ENCODE data around the gene SPTBN4. TPM values are rescaled to one million over a fixed set of nuclear protein-coding genes. Genes with fewer than 3 reads are reported as not detected.

The SPTBN4 gene
- total RNA-seq, 2 donors from 2014 or later = not detected

DNA sequence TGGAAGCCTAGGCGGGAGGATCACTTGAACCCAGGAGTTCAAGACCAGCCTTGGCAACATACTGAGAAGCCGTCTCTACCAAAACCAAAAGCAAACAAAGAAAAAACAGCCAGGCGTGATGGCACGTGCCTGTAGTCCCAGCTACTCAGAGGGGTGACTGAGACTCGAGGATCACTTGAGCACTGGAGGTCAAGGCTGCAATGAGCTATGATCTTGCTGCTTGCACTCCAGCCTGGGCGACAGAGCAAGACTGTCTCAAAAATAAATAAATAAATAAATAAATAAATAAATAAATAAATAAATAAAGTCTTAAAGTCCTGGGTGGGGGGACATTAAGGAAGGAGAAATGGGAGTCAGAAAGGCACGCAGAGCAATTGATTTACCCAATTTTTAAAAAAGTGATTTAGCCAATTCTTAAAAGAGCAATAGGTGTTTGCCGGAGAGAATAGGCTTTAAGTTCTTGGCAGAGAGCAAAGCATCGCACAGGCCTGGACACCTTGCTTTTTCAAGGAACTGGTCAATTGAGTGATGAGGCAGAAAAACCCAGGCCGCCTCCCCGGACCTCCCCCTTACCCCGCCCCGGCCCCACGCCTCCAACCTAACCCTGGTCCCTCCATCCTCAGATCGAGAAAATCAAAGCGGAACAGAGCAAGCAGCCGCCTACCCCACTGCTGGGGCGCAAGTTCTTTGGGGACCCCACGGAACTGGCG is 100.4 kb downstream of the SPTBN4 start:
- DNase-seq (ENCODE audit: low spot score) (no peak), ATAC-seq (no peak)
- H3K27me3 Mint-ChIP-seq = peaks cover 14 to 16% of the 10 kb centered on the region in 2 donors
- no peaks in the 10 kb centered on the region for H3K9me3 Mint-ChIP-seq
- H3K4me1 Mint-ChIP-seq (ENCODE audit: low read depth in 2 of 2) = peaks cover 12 to 15% of the 10 kb centered on the region in 2 donors
- no peak overlapping the region for H3K4me3 Mint-ChIP-seq
- H3K36me3 Mint-ChIP-seq = no peaks in the 10 kb centered on the region
- H3K27ac Mint-ChIP-seq = no peak overlapping the region

DNA sequence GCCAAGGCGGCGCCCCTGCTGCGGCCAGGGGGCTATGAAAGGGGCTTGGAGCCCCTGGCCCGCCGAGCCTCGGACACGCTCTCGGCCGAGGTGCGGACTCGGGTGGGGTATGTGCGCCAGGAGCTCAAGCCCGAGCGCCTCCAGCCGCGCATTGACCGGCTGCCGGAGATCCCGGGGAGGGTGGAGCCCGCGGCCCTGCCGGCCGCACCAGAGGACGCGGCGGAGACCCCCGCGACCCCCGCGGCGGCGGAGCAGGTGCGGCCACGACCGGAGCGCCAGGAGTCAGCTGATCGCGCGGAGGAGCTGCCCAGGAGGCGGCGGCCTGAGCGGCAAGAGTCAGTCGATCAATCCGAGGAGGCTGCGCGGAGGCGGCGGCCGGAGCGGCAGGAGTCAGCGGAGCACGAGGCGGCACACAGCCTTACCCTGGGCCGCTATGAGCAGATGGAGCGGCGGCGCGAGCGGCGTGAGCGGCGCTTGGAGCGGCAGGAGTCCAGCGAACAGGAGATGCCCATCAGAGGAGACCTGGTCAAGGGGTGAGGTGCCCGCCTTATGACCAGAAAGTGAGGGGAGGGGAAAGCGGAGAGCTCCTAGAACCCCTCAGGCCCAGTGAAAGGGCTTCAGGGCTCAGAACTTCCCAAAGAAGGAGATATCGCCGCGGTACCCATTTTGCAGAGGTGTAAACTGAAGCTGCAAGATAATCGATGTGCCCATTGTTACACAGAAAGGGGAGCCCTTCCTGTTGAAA is 101.1 kb downstream of the SPTBN4 start:
- H3K4me1 Mint-ChIP-seq (ENCODE audit: low read depth in 2 of 2) = peaks cover 12 to 15% of the 10 kb centered on the region in 2 donors
- H3K27ac Mint-ChIP-seq = no peak overlapping the region
- DNase-seq (ENCODE audit: low spot score) (no peak), ATAC-seq (no peak)
- H3K36me3 Mint-ChIP-seq = no peaks in the 10 kb centered on the region
- no peaks in the 10 kb centered on the region for H3K9me3 Mint-ChIP-seq
- H3K27me3 Mint-ChIP-seq = peaks cover 14 to 16% of the 10 kb centered on the region in 2 donors
- H3K4me3 Mint-ChIP-seq = no peak overlapping the region

DNA sequence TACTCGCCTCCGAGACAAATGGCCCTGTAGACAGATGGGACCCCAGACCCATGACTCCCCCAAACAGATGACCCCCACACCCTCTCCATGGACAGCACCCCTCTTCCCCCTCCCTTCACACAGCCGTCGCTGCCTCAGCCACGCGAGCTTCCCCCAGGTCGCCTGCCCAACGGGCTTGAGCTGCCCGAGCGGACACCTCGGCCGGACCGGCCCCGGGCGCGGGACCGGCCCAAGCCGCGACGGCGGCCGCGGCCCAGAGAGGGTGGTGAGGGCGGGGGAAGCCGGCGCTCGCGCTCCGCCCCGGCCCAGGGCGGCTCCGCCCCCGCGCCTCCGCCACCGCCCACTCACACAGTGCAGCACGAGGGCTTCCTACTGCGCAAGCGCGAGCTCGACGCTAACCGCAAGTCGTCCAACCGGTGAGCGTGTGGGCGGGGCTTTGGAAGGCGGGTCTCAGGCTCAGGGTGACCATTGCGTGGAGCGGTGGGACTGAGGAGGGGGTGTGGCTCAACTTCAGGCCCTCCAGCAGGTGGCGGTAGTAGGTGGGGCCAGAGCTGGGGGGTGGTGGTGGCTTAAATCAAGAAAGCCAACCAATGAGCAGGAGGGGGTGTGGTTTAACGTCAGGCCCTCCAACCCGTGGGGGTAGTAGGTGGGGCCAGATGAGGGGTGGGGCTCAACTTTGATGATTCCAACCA is 103.7 kb downstream of the SPTBN4 start:
- peaks cover 12 to 17% of the 10 kb centered on the region in 2 donors for H3K4me1 Mint-ChIP-seq (ENCODE audit: low read depth in 2 of 2)
- DNase-seq (ENCODE audit: low spot score) = peak; percentile 98
- H3K27me3 Mint-ChIP-seq = peaks cover 8 to 10% of the 10 kb centered on the region in 2 donors
- peak overlapping the region; percentile 62 for H3K4me3 Mint-ChIP-seq
- H3K36me3 Mint-ChIP-seq = no peaks in the 10 kb centered on the region
- peak; percentile 96 for ATAC-seq
- H3K27ac Mint-ChIP-seq = peak overlapping the region; percentile 7 to 10
- H3K9me3 Mint-ChIP-seq = no peaks in the 10 kb centered on the region

DNA sequence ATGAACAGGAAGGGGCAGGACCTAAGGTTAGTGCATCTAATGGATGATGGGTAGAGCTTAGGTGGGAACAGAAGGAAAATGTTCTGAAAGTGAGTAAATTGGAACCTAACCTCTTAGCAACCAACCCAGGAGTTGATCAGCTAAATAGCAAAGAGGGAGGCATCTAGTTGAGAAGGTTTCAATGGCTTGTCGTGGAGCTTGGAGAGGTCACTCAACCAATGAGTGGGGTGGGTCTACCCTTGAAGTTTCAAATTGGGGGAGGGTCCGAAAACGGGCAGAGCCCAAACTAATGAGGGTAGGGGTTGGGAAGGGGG is 104.2 kb downstream of the SPTBN4 start:
- Mint-ChIP-seq H3K27ac (peak overlapping the region; percentile 7 to 10), H3K4me3 (peak overlapping the region; percentile 52), H3K4me1 (ENCODE audit: low read depth in 2 of 2) (peaks cover 12 to 19% of the 10 kb centered on the region in 2 donors), H3K9me3 (no peaks in the 10 kb centered on the region), H3K27me3 (peaks cover 8 to 10% of the 10 kb centered on the region in 2 donors), H3K36me3 (no peaks in the 10 kb centered on the region)
- DNase-seq (ENCODE audit: low spot score) (no peak), ATAC-seq (no peak)

DNA sequence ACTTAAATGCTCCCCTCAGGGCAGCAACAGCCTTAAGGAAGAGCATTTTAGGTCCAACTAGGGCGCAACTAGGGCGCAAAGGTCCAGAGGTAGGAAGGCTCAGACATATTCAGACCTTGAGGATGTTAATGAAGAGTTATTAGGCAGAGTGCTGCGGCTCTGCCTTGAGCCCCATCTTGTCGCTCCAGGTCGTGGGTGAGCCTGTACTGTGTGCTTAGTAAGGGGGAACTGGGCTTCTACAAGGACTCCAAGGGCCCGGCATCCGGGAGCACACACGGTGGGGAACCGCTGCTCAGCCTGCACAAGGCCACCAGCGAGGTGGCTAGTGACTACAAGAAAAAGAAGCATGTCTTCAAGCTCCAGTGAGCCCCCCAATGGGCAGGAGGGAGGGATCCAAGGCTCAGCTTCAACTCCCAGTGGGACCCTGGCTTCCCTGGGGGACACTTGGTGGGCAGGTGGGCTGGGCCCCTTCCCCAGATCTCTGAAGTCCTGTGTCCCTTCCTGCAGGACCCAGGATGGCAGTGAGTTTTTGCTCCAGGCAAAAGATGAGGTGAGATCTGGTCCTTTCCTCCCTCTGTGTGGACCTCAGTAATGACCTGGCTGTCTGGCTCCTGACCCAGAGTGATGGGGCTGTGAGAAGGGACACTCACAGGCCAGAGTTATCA is 105.2 kb downstream of the SPTBN4 start:
- H3K9me3 Mint-ChIP-seq = no peaks in the 10 kb centered on the region
- ATAC-seq (no peak), DNase-seq (ENCODE audit: low spot score) (no peak)
- peak overlapping the region; percentile 10 to 15 for H3K27ac Mint-ChIP-seq
- H3K4me1 Mint-ChIP-seq (ENCODE audit: low read depth in 2 of 2) = peaks cover 12 to 18% of the 10 kb centered on the region in 2 donors
- peaks cover 7 to 8% of the 10 kb centered on the region in 2 donors for H3K27me3 Mint-ChIP-seq
- H3K36me3 Mint-ChIP-seq = no peaks in the 10 kb centered on the region
- H3K4me3 Mint-ChIP-seq = no peak overlapping the region

DNA sequence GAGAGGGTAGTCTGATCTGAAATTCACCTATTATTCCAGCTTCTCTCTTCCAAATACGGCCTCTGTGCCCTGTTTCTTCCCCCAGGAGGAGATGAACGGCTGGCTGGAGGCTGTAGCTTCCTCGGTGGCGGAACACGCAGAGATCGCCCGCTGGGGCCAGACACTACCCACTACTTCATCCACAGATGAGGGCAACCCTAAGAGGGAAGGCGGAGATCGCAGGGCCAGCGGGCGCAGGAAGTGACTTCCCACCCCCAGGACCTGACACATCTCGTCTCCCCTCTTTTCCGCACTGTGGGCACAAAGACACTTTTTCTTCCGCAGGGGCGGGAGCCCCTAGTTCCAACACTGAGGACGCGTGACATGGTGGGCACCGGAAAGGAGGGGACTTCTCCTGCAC is 108.5 kb downstream of the SPTBN4 start:
- ATAC-seq = no peak
- H3K9me3 Mint-ChIP-seq = no peaks in the 10 kb centered on the region
- H3K36me3 Mint-ChIP-seq = peaks cover 6% of the 10 kb centered on the region

DNA sequence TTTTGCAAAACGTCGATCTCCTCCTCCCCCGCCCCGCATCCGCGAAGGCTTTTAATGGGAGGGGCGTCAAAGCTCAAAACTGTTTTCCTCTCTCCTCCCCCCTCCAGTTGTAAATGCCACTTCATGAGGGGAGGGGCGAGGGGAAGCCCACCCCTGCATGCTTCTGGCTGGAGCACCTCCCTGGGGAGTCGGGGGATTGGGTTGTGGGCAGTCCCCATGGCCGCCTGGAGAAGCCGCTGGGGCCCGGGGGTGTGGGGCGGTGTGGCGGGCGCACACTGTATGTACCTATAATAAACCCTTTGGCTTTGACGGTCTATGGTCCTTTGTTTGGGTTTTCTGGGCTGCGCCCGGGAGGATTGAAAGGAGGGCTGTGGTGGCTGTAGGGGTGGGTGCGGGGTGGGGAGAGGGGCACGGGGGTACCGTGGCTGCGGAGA is 109.4 kb downstream of the SPTBN4 start:
- H3K27me3 Mint-ChIP-seq = no peaks in the 10 kb centered on the region
- H3K9me3 Mint-ChIP-seq = no peaks in the 10 kb centered on the region
- peak; percentile 26 to 39 for ATAC-seq
- H3K4me3 Mint-ChIP-seq = peak overlapping the region; percentile 93
- no peak for DNase-seq (ENCODE audit: low spot score)
- peaks cover 11% of the 10 kb centered on the region for H3K36me3 Mint-ChIP-seq
- peak overlapping the region; percentile 65 to 89 for H3K27ac Mint-ChIP-seq
- peaks cover 13 to 19% of the 10 kb centered on the region in 2 donors for H3K4me1 Mint-ChIP-seq (ENCODE audit: low read depth in 2 of 2)

More for the DNA sequence above, 108.5 kb downstream of the SPTBN4 start:
- Mint-ChIP-seq H3K4me1 (ENCODE audit: low read depth in 2 of 2) (peaks cover 19 to 25% of the 10 kb centered on the region in 2 donors), H3K27ac (peak overlapping the region in 1 of 2 donors; percentile 65), H3K27me3 (no peaks in the 10 kb centered on the region), H3K4me3 (no peak overlapping the region)
- no peak for DNase-seq (ENCODE audit: low spot score)

DNA sequence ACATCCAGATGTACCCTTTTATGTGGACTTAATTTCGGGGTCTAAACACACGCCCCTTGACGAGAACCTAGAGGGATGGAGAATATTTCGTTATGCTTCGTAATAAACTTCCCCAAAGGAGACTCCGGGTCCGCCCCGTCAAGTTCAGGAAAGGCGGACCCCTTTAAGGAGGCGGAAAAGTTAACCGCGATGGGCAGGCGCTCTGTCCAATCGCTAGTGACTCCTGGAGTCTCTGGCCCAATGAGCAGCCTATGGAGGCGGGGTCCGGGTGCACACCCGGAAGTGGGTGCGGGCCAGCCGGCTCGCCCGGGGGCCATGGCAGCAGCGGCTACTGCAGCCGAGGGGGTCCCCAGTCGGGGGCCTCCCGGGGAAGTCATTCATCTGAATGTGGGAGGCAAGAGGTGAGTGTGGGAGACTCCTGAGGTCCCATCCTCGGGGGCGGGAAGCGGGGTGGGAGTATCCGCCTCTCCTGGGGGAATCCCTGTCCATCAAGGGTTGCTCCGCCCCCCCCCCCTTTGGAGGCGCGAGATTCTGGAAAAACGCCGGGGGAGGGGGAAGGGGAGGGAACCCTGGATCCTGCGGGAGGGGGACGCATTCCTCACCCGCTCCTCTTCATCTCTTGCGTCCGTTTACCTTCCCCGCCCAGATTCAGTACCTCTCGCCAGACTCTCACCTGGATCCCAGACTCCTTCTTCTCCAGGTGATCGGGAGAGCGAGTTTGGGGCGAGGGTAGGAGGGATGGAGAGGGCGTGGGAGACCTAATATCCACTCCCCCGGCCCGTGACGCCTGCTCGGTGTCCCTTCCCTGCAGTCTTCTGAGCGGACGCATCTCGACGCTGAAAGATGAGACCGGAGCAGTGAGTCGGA is 110.0 kb downstream of the SPTBN4 start, which contains the start of gene SHKBP1:
SHKBP1 (plus strand) TSS at position 289 of the 867 bp plus-strand sequence; CDS start at position 316, 27 bp downstream.
- DNase-seq (ENCODE audit: low spot score) (peak; percentile 96), ATAC-seq (peak; percentile 99 to 100)
- Mint-ChIP-seq H3K9me3 (no peaks in the 10 kb centered on the region), H3K36me3 (peaks cover 12% of the 10 kb centered on the region), H3K4me1 (ENCODE audit: low read depth in 2 of 2) (peaks cover 13 to 16% of the 10 kb centered on the region in 2 donors), H3K4me3 (peak within 1 kb of the TSS; percentile 93), H3K27me3 (no peaks in the 10 kb centered on the region), H3K27ac (peak within 1 kb of the TSS; percentile 65 to 89)

DNA sequence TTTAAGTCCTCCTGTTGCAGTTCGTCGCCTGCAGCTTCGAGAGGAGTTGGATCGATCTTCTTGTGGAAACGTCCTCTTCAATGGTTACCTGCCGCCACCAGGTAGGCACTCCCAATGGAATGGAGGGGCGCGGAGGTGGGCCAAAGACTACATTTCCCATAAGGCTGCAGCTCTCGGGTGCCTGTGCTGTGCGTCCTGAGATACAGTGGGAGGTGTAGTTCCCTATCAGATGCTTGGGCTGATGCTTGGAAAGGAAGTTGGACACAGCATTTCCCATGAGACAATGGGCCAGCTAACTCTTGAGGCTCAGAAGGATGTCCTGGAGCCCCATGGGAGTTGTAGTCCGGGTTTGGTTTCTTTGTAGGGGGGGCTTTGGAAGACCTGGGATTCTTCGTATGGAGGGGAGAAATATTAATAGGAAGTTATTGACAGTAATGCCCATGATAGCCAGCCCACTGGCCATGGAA is 111.7 kb downstream of the SPTBN4 start:
- ATAC-seq (no peak), DNase-seq (ENCODE audit: low spot score) (no peak)
- no peaks in the 10 kb centered on the region for H3K9me3 Mint-ChIP-seq
- peak overlapping the region; percentile 93 for H3K4me3 Mint-ChIP-seq
- peaks cover 18% of the 10 kb centered on the region for H3K36me3 Mint-ChIP-seq
- H3K4me1 Mint-ChIP-seq (ENCODE audit: low read depth in 2 of 2) = peaks cover 13 to 16% of the 10 kb centered on the region in 2 donors
- no peaks in the 10 kb centered on the region for H3K27me3 Mint-ChIP-seq
- H3K27ac Mint-ChIP-seq = peak overlapping the region; percentile 59 to 89

DNA sequence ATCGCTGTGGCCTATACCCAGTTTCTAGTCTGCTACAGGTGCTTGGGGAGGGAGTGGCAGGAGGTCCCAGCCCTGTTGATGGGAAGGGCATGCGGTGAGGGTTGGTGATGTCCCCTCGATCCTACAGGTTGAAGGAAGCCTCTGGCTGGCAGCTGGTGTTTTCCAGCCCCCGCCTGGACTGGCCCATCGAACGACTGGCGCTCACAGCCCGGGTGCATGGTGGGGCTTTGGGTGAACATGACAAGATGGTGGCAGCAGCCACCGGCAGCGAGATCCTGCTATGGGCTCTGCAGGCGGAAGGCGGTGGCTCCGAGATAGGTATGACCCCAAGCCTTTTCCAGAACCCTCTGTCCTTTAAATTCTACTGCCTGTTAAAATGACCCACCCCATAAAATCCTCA is 113.8 kb downstream of the SPTBN4 start:
- ATAC-seq (no peak), DNase-seq (ENCODE audit: low spot score) (no peak)
- no peaks in the 10 kb centered on the region for H3K27me3 Mint-ChIP-seq
- no peaks in the 10 kb centered on the region for H3K9me3 Mint-ChIP-seq
- peaks cover 15 to 16% of the 10 kb centered on the region in 2 donors for H3K4me1 Mint-ChIP-seq (ENCODE audit: low read depth in 2 of 2)
- H3K36me3 Mint-ChIP-seq = peaks cover 20% of the 10 kb centered on the region
- H3K27ac Mint-ChIP-seq = no peak overlapping the region
- H3K4me3 Mint-ChIP-seq = no peak overlapping the region

DNA sequence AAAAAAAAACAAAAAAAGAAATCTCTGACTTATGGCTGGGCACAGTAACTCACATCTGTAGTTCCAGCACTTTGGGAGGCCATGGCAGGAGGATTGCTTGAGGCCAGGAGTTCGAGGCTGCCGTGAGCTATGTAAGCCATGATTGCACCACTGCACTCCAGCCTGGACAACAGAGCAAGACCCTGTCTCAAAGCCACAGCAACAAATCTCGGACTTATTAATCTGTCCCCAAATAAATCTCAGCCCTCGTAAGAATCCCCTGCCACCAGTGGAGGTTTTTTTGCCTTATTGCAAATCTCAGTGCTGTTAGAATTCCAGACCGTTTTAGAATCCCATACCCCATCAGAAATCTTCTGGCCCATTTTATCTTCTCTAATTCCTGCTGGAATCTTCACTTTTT is 114.7 kb downstream of the SPTBN4 start:
- Mint-ChIP-seq H3K9me3 (no peaks in the 10 kb centered on the region), H3K4me3 (no peak overlapping the region), H3K4me1 (ENCODE audit: low read depth in 2 of 2) (peaks cover 20 to 25% of the 10 kb centered on the region in 2 donors), H3K36me3 (peaks cover 28% of the 10 kb centered on the region), H3K27ac (no peak overlapping the region), H3K27me3 (no peaks in the 10 kb centered on the region)
- no peak for DNase-seq (ENCODE audit: low spot score)
- no peak for ATAC-seq

DNA sequence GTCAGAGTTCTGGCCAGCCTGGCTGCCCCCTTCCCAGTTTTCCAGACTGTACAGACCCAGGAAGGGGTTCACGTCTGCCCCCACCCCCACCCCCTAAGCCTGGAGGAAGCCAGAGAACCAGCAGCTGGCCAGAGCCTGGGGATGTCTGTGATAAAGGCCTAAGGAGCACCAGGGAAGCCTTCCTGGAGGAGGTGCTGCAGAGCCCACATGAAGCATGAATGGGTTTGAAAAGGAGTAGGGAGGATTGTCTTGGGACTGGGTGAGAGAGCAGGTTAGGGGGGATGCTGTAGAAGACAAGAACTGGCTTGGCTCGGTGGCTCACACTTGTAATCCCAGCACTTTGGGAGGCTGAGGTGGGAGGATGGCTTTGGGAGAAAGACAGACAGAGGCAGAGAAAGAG is 115.7 kb downstream of the SPTBN4 start:
- Mint-ChIP-seq H3K4me3 (no peak overlapping the region), H3K4me1 (ENCODE audit: low read depth in 2 of 2) (peaks cover 22 to 28% of the 10 kb centered on the region in 2 donors), H3K36me3 (peaks cover 28% of the 10 kb centered on the region), H3K27me3 (no peaks in the 10 kb centered on the region), H3K27ac (peak overlapping the region in 1 of 2 donors; percentile 18), H3K9me3 (no peaks in the 10 kb centered on the region)
- no peak for DNase-seq (ENCODE audit: low spot score)
- ATAC-seq = no peak
